ENCODE results near the gene SHC4. TPM values are rescaled to one million over a fixed set of nuclear protein-coding genes. Genes with fewer than 3 reads are reported as not detected.

The SHC4 gene
- total RNA-seq, 1 experiment from 2014 or later, result not detected

GRCh38 chr15:48832648-48833047 lies 131.1 kb downstream of the SHC4 start:
- H3K36me3 Mint-ChIP-seq (ENCODE audit: insufficient read depth, unreplicated experiment), result no peaks in the 10 kb centered on the region
- Histone ChIP-seq H3K36me3 (ENCODE audit: control insufficient read depth, insufficient read depth, low read length) (no peaks in the 10 kb centered on the region), H3K4me3 (ENCODE audit: low read depth, low read length) (no peak overlapping the region), H3K9me3 (peaks cover 7% of the 10 kb centered on the region; the same call in 1 of the 2 replicates), H3K4me1 (no peaks in the 10 kb centered on the region), H3K27me3 (replicated peaks; ENCODE audit: control insufficient read depth, insufficient read depth, low read length) (no peaks in the 10 kb centered on the region)
- peaks cover 8% of the 10 kb centered on the region for H3K27me3 Mint-ChIP-seq (ENCODE audit: insufficient read depth, unreplicated experiment)
- no peaks in the 10 kb centered on the region for H3K4me1 Mint-ChIP-seq (ENCODE audit: low read depth, unreplicated experiment)
- DNase-seq, result no peak
- no peak overlapping the region for H3K27ac Mint-ChIP-seq (ENCODE audit: unreplicated experiment)
- BruUV-seq (replicated peaks), result no TSS peak
- TF ChIP-seq, protein P1, sequence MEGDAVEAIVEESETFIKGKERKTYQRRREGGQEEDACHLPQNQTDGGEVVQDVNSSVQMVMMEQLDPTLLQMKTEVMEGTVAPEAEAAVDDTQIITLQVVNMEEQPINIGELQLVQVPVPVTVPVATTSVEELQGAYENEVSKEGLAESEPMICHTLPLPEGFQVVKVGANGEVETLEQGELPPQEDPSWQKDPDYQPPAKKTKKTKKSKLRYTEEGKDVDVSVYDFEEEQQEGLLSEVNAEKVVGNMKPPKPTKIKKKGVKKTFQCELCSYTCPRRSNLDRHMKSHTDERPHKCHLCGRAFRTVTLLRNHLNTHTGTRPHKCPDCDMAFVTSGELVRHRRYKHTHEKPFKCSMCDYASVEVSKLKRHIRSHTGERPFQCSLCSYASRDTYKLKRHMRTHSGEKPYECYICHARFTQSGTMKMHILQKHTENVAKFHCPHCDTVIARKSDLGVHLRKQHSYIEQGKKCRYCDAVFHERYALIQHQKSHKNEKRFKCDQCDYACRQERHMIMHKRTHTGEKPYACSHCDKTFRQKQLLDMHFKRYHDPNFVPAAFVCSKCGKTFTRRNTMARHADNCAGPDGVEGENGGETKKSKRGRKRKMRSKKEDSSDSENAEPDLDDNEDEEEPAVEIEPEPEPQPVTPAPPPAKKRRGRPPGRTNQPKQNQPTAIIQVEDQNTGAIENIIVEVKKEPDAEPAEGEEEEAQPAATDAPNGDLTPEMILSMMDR (IDR thresholded peaks at IDR 0.05; ENCODE audit: insufficient read depth in 1 of 2, low read depth in 1 of 2, low read length in 1 of 2, severe bottlenecking in 1 of 2, unreplicated experiment in 1 of 2), result no peak
- H3K9me3 Mint-ChIP-seq (ENCODE audit: unreplicated experiment), result peaks cover 19% of the 10 kb centered on the region
- ChIA-PET CTCF (no interaction called here), POLR2A (no interaction called here)
- H3K4me3 Mint-ChIP-seq (ENCODE audit: unreplicated experiment), result no peak overlapping the region
- intact Hi-C loops (cut with micrococcal nuclease; ENCODE audit: unreplicated experiment), result no loop called here

DNA sequence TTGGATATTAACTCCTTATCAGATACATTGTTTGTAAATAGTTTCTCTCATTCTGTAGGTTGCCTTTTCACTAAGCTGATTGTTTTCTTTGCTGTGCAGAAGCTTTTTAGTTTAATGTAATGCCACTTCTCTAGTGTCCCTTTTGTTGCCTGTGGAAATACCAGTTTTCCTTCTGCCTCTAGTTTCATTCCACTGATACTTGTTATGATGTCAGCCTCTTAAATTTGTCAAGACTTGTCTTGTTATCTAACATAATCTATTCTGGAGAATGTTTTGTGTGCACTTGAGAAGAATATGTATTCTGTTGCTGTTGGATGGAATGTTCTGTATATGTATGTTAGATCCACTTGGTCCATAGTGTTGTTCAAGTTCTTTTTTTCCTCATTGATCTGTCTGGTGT lies 134.8 kb downstream of the SHC4 start:
- no peaks in the 10 kb centered on the region for H3K4me1 Mint-ChIP-seq (ENCODE audit: low read depth, unreplicated experiment)
- ChIA-PET CTCF (no interaction called here), POLR2A (no interaction called here)

DNA sequence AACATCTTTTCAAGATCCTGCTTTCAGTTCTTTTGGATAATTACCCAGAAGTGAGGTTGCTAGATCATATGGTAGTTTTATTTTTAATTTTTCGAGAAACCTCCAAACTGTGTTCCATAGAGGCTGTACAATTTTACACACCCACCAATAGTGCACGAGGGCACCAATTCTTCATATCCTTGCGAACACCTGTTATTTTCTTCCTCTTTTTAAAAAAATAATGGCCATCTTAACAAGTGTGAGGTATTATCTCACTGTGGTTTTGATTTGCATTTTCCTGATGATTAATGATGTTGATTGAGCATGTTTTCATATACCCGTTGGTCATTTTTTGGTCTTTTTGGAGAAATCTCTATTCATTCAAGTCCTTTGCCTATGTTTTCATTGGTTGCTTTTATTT lies 135.2 kb downstream of the SHC4 start:
- no peaks in the 10 kb centered on the region for H3K27me3 ChIP-seq (replicated peaks; ENCODE audit: control insufficient read depth, insufficient read depth, low read length)
- TF ChIP-seq, protein P1 (IDR thresholded peaks at IDR 0.05; ENCODE audit: insufficient read depth in 1 of 2, low read depth in 1 of 2, low read length in 1 of 2, severe bottlenecking in 1 of 2, unreplicated experiment in 1 of 2), result no peak
- H3K27ac Mint-ChIP-seq (ENCODE audit: unreplicated experiment), result no peak overlapping the region

More for the DNA sequence above, 134.8 kb downstream of the SHC4 start:
- H3K36me3 ChIP-seq (ENCODE audit: control insufficient read depth, insufficient read depth, low read length), result no peaks in the 10 kb centered on the region
- Mint-ChIP-seq H3K27me3 (ENCODE audit: insufficient read depth, unreplicated experiment) (peaks cover 6% of the 10 kb centered on the region), H3K4me3 (ENCODE audit: unreplicated experiment) (no peak overlapping the region), H3K36me3 (ENCODE audit: insufficient read depth, unreplicated experiment) (no peaks in the 10 kb centered on the region), H3K27ac (ENCODE audit: unreplicated experiment) (no peak overlapping the region), H3K9me3 (ENCODE audit: unreplicated experiment) (peaks cover 19% of the 10 kb centered on the region)
- H3K4me1 ChIP-seq, result no peaks in the 10 kb centered on the region
- H3K4me3 ChIP-seq (ENCODE audit: low read depth, low read length), result no peak overlapping the region
- BruUV-seq (replicated peaks), result no TSS peak
- no peaks in the 10 kb centered on the region for H3K27me3 ChIP-seq (replicated peaks; ENCODE audit: control insufficient read depth, insufficient read depth, low read length)
- TF ChIP-seq, protein P1 (IDR thresholded peaks at IDR 0.05; ENCODE audit: insufficient read depth in 1 of 2, low read depth in 1 of 2, low read length in 1 of 2, severe bottlenecking in 1 of 2, unreplicated experiment in 1 of 2), result no peak
- intact Hi-C loops (cut with micrococcal nuclease; ENCODE audit: unreplicated experiment), result no loop called here
- H3K9me3 ChIP-seq, result peaks cover 7% of the 10 kb centered on the region; the same call in 1 of the 2 replicates
- no peak for DNase-seq

More for the DNA sequence above, 135.2 kb downstream of the SHC4 start:
- H3K9me3 Mint-ChIP-seq (ENCODE audit: unreplicated experiment), result peaks cover 15% of the 10 kb centered on the region
- ChIA-PET POLR2A (no interaction called here), CTCF (no interaction called here)
- BruUV-seq (replicated peaks), result no TSS peak
- peaks cover 3% of the 10 kb centered on the region for H3K4me1 Mint-ChIP-seq (ENCODE audit: low read depth, unreplicated experiment)
- H3K27me3 Mint-ChIP-seq (ENCODE audit: insufficient read depth, unreplicated experiment), result peaks cover 6% of the 10 kb centered on the region
- H3K36me3 Mint-ChIP-seq (ENCODE audit: insufficient read depth, unreplicated experiment), result no peaks in the 10 kb centered on the region
- DNase-seq, result no peak
- intact Hi-C loops (cut with micrococcal nuclease; ENCODE audit: unreplicated experiment), result no loop called here
- H3K4me3 ChIP-seq (ENCODE audit: low read depth, low read length), result no peak overlapping the region
- peaks cover 7% of the 10 kb centered on the region; the same call in 1 of the 2 replicates for H3K9me3 ChIP-seq
- H3K36me3 ChIP-seq (ENCODE audit: control insufficient read depth, insufficient read depth, low read length), result no peaks in the 10 kb centered on the region
- no peaks in the 10 kb centered on the region for H3K4me1 ChIP-seq
- no peak overlapping the region for H3K4me3 Mint-ChIP-seq (ENCODE audit: unreplicated experiment)
